ENCODE results near the gene TNFRSF25.

The TNFRSF25 gene

GRCh38 chr1:6508816-6509189, 42.8 kb upstream of the TNFRSF25 start:
- Histone ChIP-seq H3K4me3 (replicated peaks; ENCODE audit: insufficient read depth, low read length) (no peak overlapping the region), H3K27ac (replicated peaks) (no peak overlapping the region), H3K27me3 (ENCODE audit: insufficient read depth, poor library complexity, severe bottlenecking) (peaks cover 2% of the 10 kb centered on the region)
- TF ChIP-seq POLR2AphosphoS5 (IDR thresholded peaks at IDR 0.05; ENCODE audit: low read depth) (no peak), SPI1 (IDR thresholded peaks at IDR 0.05; ENCODE audit: borderline replicate concordance, low read depth) (no peak), GABPA (IDR thresholded peaks at IDR 0.05; ENCODE audit: low read depth) (no peak)
- TF ChIP-seq, protein P1, sequence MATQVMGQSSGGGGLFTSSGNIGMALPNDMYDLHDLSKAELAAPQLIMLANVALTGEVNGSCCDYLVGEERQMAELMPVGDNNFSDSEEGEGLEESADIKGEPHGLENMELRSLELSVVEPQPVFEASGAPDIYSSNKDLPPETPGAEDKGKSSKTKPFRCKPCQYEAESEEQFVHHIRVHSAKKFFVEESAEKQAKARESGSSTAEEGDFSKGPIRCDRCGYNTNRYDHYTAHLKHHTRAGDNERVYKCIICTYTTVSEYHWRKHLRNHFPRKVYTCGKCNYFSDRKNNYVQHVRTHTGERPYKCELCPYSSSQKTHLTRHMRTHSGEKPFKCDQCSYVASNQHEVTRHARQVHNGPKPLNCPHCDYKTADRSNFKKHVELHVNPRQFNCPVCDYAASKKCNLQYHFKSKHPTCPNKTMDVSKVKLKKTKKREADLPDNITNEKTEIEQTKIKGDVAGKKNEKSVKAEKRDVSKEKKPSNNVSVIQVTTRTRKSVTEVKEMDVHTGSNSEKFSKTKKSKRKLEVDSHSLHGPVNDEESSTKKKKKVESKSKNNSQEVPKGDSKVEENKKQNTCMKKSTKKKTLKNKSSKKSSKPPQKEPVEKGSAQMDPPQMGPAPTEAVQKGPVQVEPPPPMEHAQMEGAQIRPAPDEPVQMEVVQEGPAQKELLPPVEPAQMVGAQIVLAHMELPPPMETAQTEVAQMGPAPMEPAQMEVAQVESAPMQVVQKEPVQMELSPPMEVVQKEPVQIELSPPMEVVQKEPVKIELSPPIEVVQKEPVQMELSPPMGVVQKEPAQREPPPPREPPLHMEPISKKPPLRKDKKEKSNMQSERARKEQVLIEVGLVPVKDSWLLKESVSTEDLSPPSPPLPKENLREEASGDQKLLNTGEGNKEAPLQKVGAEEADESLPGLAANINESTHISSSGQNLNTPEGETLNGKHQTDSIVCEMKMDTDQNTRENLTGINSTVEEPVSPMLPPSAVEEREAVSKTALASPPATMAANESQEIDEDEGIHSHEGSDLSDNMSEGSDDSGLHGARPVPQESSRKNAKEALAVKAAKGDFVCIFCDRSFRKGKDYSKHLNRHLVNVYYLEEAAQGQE (IDR thresholded peaks at IDR 0.05; ENCODE audit: insufficient replicate concordance, low read depth), result no peak
- TF ChIP-seq, protein P2, sequence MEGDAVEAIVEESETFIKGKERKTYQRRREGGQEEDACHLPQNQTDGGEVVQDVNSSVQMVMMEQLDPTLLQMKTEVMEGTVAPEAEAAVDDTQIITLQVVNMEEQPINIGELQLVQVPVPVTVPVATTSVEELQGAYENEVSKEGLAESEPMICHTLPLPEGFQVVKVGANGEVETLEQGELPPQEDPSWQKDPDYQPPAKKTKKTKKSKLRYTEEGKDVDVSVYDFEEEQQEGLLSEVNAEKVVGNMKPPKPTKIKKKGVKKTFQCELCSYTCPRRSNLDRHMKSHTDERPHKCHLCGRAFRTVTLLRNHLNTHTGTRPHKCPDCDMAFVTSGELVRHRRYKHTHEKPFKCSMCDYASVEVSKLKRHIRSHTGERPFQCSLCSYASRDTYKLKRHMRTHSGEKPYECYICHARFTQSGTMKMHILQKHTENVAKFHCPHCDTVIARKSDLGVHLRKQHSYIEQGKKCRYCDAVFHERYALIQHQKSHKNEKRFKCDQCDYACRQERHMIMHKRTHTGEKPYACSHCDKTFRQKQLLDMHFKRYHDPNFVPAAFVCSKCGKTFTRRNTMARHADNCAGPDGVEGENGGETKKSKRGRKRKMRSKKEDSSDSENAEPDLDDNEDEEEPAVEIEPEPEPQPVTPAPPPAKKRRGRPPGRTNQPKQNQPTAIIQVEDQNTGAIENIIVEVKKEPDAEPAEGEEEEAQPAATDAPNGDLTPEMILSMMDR (IDR thresholded peaks at IDR 0.05; ENCODE audit: insufficient read depth, low read length), result no peak
- DNase-seq (ENCODE audit: low read depth in 1 of 2, low spot score in 1 of 2), result no peak

GRCh38 chr1:6508154-6508815, 42.3 kb upstream of the TNFRSF25 start:
- no peak overlapping the region for H3K27ac ChIP-seq (replicated peaks)
- H3K27me3 ChIP-seq (ENCODE audit: insufficient read depth, poor library complexity, severe bottlenecking), result peaks cover 2% of the 10 kb centered on the region
- no peak for TF ChIP-seq SPI1 (IDR thresholded peaks at IDR 0.05; ENCODE audit: borderline replicate concordance, low read depth)
- TF ChIP-seq, protein P1 (IDR thresholded peaks at IDR 0.05; ENCODE audit: insufficient replicate concordance, low read depth), result no peak
- TF ChIP-seq, protein P2 (IDR thresholded peaks at IDR 0.05; ENCODE audit: insufficient read depth, low read length), result no peak
- no peak for TF ChIP-seq POLR2AphosphoS5 (IDR thresholded peaks at IDR 0.05; ENCODE audit: low read depth)
- TF ChIP-seq GABPA (IDR thresholded peaks at IDR 0.05; ENCODE audit: low read depth), result no peak
- no peak for DNase-seq (ENCODE audit: low read depth in 1 of 2, low spot score in 1 of 2)
- no peak overlapping the region for H3K4me3 ChIP-seq (replicated peaks; ENCODE audit: insufficient read depth, low read length)

DNA sequence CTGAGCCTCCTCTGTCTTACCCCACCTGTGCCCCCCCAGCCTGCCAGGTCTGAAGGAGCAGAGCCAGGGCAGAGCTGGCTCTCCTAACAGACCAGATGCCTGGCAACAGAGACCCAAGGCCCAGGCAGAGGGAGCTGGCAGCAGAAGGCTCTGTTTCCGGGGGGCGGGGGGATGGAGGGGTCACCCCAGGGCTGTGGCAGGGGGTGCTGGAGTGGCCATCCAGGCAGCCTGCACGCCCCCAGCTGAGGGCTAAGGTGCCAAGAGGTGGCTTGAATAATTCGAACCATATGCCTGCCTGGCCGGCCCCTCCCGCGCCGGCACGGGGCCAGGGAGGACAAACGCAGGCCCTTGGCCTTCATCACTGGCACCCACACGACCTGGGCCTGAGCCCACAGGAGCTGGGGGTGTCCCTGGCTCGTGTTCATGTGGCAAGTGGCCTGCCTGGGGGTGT, 41.5 kb upstream of the TNFRSF25 start:
- Histone ChIP-seq H3K27me3 (ENCODE audit: insufficient read depth, poor library complexity, severe bottlenecking) (peaks cover 2% of the 10 kb centered on the region), H3K4me3 (replicated peaks; ENCODE audit: insufficient read depth, low read length) (no peak overlapping the region), H3K27ac (replicated peaks) (no peak overlapping the region)
- TF ChIP-seq, protein P1 (IDR thresholded peaks at IDR 0.05; ENCODE audit: insufficient replicate concordance, low read depth), result no peak
- TF ChIP-seq POLR2AphosphoS5 (IDR thresholded peaks at IDR 0.05; ENCODE audit: low read depth) (no peak), SPI1 (IDR thresholded peaks at IDR 0.05; ENCODE audit: borderline replicate concordance, low read depth) (no peak), GABPA (IDR thresholded peaks at IDR 0.05; ENCODE audit: low read depth) (no peak)
- TF ChIP-seq, protein P2 (IDR thresholded peaks at IDR 0.05; ENCODE audit: insufficient read depth, low read length), result no peak
- DNase-seq (ENCODE audit: low read depth in 1 of 2, low spot score in 1 of 2), result no peak

Measured in HL-60 (cell line).